ENCODE results near the gene ADAR.

- TF ChIP-seq CTCF (conservative IDR thresholded peaks at IDR 0.05; ENCODE audit: low read depth, low read length) = no peak
- TF ChIP-seq EZH2 (IDR thresholded peaks at IDR 0.05; ENCODE audit: borderline replicate concordance, low read depth, low read length, poor library complexity, severe bottlenecking) = no peak
Measured at GRCh38 chr1:154605534-154605933, 2.5 kb downstream of the ADAR start.
